SKM-1 treated with dmso at 0.1 percent for 144 hours (cell line): ENCODE measurements around the gene MNT.
A peak's percentile ranks its signal among the peaks of the same experiment; 100 is the strongest.

Source experiments
- DNase-seq: peaks from one replicate; lab custom pipeline; 2025; ENCODE audit not compliant: unreplicated experiment; lab: John Stamatoyannopoulos, UW

MNT gene

GRCh38 chr17:2396568-2397246 lies 4.2 kb downstream of the MNT start:
- DNase-seq, result peak; percentile 75

- DNase-seq, result no peak
These were observed 4.7 kb downstream of the MNT start for GRCh38 chr17:2396192-2396567.

- DNase-seq, result no peak
These were observed 5.3 kb downstream of the MNT start for GRCh38 chr17:2395258-2396181.

- DNase-seq, result no peak
These were observed 6.1 kb downstream of the MNT start for GRCh38 chr17:2394775-2395201.

GRCh38 chr17:2393954-2394749 lies 6.7 kb downstream of the MNT start:
- no peak for DNase-seq

- DNase-seq, result peak; percentile 13
These were observed 7.5 kb downstream of the MNT start for GRCh38 chr17:2393174-2393953.

- DNase-seq, result peak; percentile 72
These were observed 8.3 kb downstream of the MNT start for GRCh38 chr17:2392252-2393173.

GRCh38 chr17:2391597-2392251 lies 9.1 kb downstream of the MNT start:
- no peak for DNase-seq

- no peak for DNase-seq
These were observed 10.5 kb downstream of the MNT start for GRCh38 chr17:2390199-2390836.

GRCh38 chr17:2388683-2389055 lies 12.2 kb downstream of the MNT start:
- DNase-seq, result no peak

- DNase-seq, result no peak
These were observed 12.7 kb downstream of the MNT start for GRCh38 chr17:2388020-2388682.

GRCh38 chr17:2387086-2388019 lies 13.5 kb downstream of the MNT start:
- no peak for DNase-seq

- no peak for DNase-seq
These were observed 14.3 kb downstream of the MNT start for GRCh38 chr17:2386400-2387085.

- no peak for DNase-seq
These were observed 15.3 kb downstream of the MNT start for GRCh38 chr17:2385240-2386210.

- no peak for DNase-seq
These were observed 16.3 kb downstream of the MNT start for GRCh38 chr17:2384439-2385127.
